ENCODE results near the gene SH3GL3.

DNA sequence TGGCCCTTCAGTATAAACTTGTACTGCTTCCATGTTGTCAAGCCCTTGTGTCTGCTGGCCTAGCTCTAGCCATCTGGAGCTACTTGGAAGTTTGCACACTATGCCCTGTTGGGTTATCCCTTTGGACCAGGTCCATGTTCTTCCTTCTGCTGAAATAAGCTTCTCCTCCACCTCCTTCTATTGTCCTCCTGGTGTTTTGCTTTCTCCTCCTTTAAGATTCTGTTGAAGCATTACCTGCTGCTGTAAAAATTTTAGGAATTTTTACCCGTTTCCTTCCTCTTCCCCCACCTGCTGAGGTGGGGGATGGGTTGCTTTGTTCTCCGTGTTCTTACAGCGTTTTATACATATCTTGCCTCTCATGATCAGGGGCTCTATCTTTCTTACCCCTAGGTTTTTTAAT lies 51.7 kb downstream of the SH3GL3 start:
- TF ChIP-seq POLR2A (IDR thresholded peaks at IDR 0.05; ENCODE audit: low read length) (no peak), GATA1 (IDR thresholded peaks at IDR 0.05; ENCODE audit: low read depth, low read length) (no peak)
